ENCODE measurements around the gene GPR39. TPM values are rescaled to one million over a fixed set of nuclear protein-coding genes. Genes with fewer than 3 reads are reported as not detected.

GPR39 gene
- polyA plus RNA-seq, 4 donors, result 3.8 to 12.6 (median 5.3) TPM

DNA sequence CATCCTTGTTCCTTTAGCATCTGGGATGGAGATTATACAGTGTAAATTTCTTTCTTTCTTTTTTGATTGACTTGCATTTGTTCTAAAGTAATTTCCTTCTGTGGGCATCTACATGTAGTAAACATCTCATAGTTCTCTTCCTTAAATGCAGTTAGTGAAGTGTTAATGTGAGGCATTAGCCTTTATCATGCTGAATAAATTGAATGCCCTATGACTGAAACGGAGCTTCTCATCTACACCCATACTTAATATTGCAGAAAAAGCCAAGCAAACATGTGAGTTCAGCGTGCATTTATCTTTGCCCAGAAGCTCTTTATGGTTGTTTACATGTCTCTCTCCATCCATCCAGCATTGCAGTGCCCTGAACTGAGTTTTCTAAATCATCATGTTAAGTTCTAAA lies 195.1 kb downstream of the GPR39 start:
- 55 to 71% (median 68%) methylated on average over 2 of the region's 2 CpGs for WGBS, 3 donors
- no peaks in the 10 kb centered on the region for H3K36me3 ChIP-seq (ENCODE audit: control insufficient read depth in 3 of 3, insufficient read depth in 2 of 3, low read depth in 1 of 3, low read length in 3 of 3)
- FAIRE-seq (no peak), DNase-seq (no peak)
- no peaks in the 10 kb centered on the region for H3K9me3 ChIP-seq (ENCODE audit: control insufficient read depth in 2 of 2, insufficient read depth in 1 of 2, low read depth in 1 of 2, low read length in 1 of 2)
- no peaks in the 10 kb centered on the region for H3K4me1 ChIP-seq (ENCODE audit: control insufficient read depth in 3 of 3, insufficient read depth in 2 of 3, low read depth in 1 of 3, low read length in 2 of 3)
- H3K27me3 ChIP-seq (ENCODE audit: control insufficient read depth in 3 of 3, insufficient read depth in 3 of 3, low read length in 3 of 3), result no peaks in the 10 kb centered on the region
- H3K27ac ChIP-seq (ENCODE audit: low read depth in 1 of 3, low read length in 2 of 3), result no peak overlapping the region
- no peak overlapping the region for H3K4me3 ChIP-seq (ENCODE audit: low read depth in 1 of 3, low read length in 3 of 3)

DNA sequence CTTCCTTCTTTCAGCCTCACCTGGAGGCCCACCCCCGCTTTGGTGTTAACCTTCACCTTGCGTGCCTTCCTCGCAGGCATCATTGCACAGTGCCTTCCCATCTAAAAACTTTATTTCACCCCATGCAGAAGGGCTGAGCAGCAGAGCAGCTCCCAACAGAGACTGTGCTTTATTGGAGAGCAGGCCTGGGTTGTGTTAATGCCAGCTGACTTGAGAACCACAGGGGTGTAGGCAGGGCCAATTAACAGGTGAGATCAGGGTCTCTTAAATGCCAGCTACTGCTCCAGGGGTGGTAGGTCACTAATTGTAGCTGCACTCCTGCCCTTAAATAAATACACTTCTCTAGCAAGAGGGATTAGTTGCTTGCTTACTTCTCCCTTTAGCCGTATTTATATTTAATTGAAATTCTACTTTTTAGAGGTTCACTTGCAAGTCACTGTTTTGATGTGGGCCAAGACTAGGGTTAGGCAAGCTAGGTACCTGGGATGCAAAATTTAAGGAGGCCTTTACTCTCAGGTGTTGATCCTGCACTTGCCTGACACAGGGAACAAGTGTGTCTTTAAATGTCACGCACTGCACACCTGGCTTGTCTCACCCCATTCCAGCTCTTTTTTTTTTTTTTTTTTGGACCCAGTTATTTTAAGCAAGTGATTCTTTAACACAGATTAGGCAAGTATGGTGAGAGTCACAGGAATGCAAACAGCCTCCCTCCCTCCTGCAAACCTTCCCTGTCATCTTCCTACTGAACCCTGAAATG lies 198.9 kb downstream of the GPR39 start:
- 90 to 96% (median 91%) methylated on average over 5 of the region's 5 CpGs for WGBS, 3 donors
- H3K27ac ChIP-seq (ENCODE audit: low read depth in 1 of 3, low read length in 2 of 3), result no peak overlapping the region
- FAIRE-seq, result no peak

DNA sequence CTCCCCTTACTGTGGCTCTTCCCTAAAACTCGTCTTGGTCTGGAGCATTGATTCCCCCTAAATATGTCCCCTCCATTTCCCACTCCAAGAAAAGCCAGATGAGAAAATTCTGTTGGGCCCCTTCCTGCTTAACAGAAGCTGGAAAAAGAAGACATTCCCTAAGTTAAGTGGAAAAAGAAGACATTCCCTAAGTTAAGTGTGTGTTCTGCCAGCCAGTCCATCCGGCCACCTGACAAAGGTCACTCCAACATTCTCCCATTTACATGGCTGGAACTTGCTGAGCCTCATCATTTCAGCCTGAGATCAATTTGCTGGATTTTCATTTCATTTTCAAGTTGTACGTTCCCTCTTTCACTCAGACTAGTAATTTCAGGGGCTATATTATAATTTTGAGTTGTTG lies 201.4 kb downstream of the GPR39 start:
- H3K36me3 ChIP-seq (ENCODE audit: control insufficient read depth in 3 of 3, insufficient read depth in 2 of 3, low read depth in 1 of 3, low read length in 3 of 3), result no peaks in the 10 kb centered on the region
- H3K9me3 ChIP-seq (ENCODE audit: control insufficient read depth in 2 of 2, insufficient read depth in 1 of 2, low read depth in 1 of 2, low read length in 1 of 2), result no peaks in the 10 kb centered on the region
- DNase-seq, result peak in 1 of 2 donors; percentile 25
- no peak overlapping the region for H3K27ac ChIP-seq (ENCODE audit: low read depth in 1 of 3, low read length in 2 of 3)
- no peak for FAIRE-seq
- H3K4me1 ChIP-seq (ENCODE audit: control insufficient read depth in 3 of 3, insufficient read depth in 2 of 3, low read depth in 1 of 3, low read length in 2 of 3), result peaks cover 0 to 3% (median 0%) of the 10 kb centered on the region in 3 donors
- 53 to 71% (median 70%) methylated on average over 3 of the region's 3 CpGs for WGBS, 3 donors
- no peak overlapping the region for H3K4me3 ChIP-seq (ENCODE audit: low read depth in 1 of 3, low read length in 3 of 3)
- no peaks in the 10 kb centered on the region for H3K27me3 ChIP-seq (ENCODE audit: control insufficient read depth in 3 of 3, insufficient read depth in 3 of 3, low read length in 3 of 3)

More for the DNA sequence above, 198.9 kb downstream of the GPR39 start:
- no peaks in the 10 kb centered on the region for H3K9me3 ChIP-seq (ENCODE audit: control insufficient read depth in 2 of 2, insufficient read depth in 1 of 2, low read depth in 1 of 2, low read length in 1 of 2)
- no peaks in the 10 kb centered on the region for H3K36me3 ChIP-seq (ENCODE audit: control insufficient read depth in 3 of 3, insufficient read depth in 2 of 3, low read depth in 1 of 3, low read length in 3 of 3)
- no peak for DNase-seq
- H3K4me3 ChIP-seq (ENCODE audit: low read depth in 1 of 3, low read length in 3 of 3), result no peak overlapping the region
- no peaks in the 10 kb centered on the region for H3K27me3 ChIP-seq (ENCODE audit: control insufficient read depth in 3 of 3, insufficient read depth in 3 of 3, low read length in 3 of 3)
- H3K4me1 ChIP-seq (ENCODE audit: control insufficient read depth in 3 of 3, insufficient read depth in 2 of 3, low read depth in 1 of 3, low read length in 2 of 3), result peaks cover 0 to 3% (median 0%) of the 10 kb centered on the region in 3 donors

DNA sequence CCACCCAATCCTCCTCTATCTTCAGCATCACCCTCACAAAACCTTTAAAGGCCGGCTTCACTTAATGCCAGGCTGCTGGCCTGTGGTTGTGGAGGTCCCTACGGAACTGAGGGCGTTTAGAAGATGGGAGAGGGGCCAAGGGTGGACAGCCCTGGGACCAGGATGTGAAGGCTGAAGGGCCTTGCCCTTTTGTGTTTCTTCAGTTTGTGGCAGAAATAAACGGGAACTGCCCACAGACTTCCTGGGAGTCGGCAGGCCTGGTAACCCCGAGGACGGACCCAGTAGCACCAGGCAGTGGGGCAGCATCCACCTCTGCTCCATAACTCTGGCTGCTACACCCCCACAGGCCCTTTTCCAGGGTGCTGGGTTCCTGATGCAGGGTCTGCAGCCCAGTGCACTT lies 202.1 kb downstream of the GPR39 start:
- Histone ChIP-seq H3K4me1 (ENCODE audit: control insufficient read depth in 3 of 3, insufficient read depth in 2 of 3, low read depth in 1 of 3, low read length in 2 of 3) (peaks cover 0 to 3% (median 0%) of the 10 kb centered on the region in 3 donors), H3K9me3 (ENCODE audit: control insufficient read depth in 2 of 2, insufficient read depth in 1 of 2, low read depth in 1 of 2, low read length in 1 of 2) (no peaks in the 10 kb centered on the region), H3K4me3 (ENCODE audit: low read depth in 1 of 3, low read length in 3 of 3) (no peak overlapping the region), H3K27me3 (ENCODE audit: control insufficient read depth in 3 of 3, insufficient read depth in 3 of 3, low read length in 3 of 3) (no peaks in the 10 kb centered on the region), H3K27ac (ENCODE audit: low read depth in 1 of 3, low read length in 2 of 3) (no peak overlapping the region), H3K36me3 (ENCODE audit: control insufficient read depth in 3 of 3, insufficient read depth in 2 of 3, low read depth in 1 of 3, low read length in 3 of 3) (no peaks in the 10 kb centered on the region)
- DNase-seq, result no peak
- 82 to 86% (median 83%) methylated on average over 7 of the region's 7 CpGs for WGBS, 3 donors
- FAIRE-seq, result no peak

DNA sequence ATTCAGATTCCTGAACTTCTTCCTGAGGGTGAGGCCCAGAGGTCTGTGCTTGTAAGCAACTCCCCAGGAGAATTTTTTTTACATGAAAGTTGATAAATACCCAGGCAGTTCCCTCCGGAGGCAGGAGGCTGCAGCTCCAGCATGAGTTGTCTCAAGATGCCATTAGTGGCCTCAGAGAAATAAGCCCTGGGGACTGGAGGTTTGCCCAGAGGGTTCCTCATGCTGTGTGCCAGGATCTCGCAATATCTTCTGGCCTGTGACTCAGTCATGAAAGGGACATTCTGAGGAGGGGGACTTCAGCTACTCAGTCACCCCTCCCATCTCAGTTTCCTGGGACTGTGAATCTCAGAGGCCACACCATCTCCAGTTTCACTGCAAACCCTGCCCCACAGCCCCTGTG lies 203.5 kb downstream of the GPR39 start:
- Histone ChIP-seq H3K27ac (ENCODE audit: low read depth in 1 of 3, low read length in 2 of 3) (no peak overlapping the region), H3K36me3 (ENCODE audit: control insufficient read depth in 3 of 3, insufficient read depth in 2 of 3, low read depth in 1 of 3, low read length in 3 of 3) (no peaks in the 10 kb centered on the region), H3K4me3 (ENCODE audit: low read depth in 1 of 3, low read length in 3 of 3) (no peak overlapping the region), H3K4me1 (ENCODE audit: control insufficient read depth in 3 of 3, insufficient read depth in 2 of 3, low read depth in 1 of 3, low read length in 2 of 3) (peaks cover 0 to 3% (median 0%) of the 10 kb centered on the region in 3 donors), H3K9me3 (ENCODE audit: control insufficient read depth in 2 of 2, insufficient read depth in 1 of 2, low read depth in 1 of 2, low read length in 1 of 2) (no peaks in the 10 kb centered on the region), H3K27me3 (ENCODE audit: control insufficient read depth in 3 of 3, insufficient read depth in 3 of 3, low read length in 3 of 3) (no peaks in the 10 kb centered on the region)
- DNase-seq, result no peak
- FAIRE-seq, result no peak
- 69 to 76% (median 70%) methylated on average over 2 of the region's 2 CpGs for WGBS, 3 donors

DNA sequence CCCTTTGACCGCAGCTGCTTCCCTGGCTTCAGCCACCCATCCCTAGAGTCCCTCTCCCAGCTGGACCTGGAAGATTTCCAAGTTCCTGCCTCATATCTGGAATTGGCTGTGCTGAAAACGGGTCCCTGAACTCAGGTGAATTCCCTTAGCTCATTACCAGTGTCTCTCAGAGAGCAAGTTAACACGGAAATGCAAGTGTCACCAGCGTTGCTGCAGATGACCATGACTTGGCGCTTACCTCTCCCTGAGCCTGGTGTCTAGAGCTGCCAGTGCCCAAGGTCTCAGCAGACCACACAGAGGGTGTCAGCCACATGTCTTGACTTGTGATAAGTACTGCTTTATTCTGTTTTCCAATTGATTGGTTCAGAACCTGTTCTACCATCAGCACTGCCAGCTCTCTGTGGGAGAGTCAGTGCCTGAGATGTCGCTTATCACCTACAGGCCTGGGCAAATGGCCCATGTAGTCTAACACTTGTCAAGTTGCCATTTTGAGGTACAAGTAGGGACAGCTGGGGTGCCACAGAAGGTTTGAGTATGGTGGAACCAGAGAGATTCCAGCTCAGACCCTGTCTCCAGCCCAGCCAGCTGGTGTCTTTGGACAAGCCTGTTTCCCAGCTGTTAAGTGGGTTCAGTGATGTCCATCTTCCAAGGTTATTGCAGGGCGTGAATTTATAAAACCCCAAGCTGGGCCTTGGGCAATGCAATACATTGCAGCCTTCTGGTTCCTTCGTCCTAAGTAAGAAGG lies 204.7 kb downstream of the GPR39 start:
- FAIRE-seq (no peak), DNase-seq (peak in 1 of 2 donors; percentile 53)
- no peak overlapping the region for H3K27ac ChIP-seq (ENCODE audit: low read depth in 1 of 3, low read length in 2 of 3)

DNA sequence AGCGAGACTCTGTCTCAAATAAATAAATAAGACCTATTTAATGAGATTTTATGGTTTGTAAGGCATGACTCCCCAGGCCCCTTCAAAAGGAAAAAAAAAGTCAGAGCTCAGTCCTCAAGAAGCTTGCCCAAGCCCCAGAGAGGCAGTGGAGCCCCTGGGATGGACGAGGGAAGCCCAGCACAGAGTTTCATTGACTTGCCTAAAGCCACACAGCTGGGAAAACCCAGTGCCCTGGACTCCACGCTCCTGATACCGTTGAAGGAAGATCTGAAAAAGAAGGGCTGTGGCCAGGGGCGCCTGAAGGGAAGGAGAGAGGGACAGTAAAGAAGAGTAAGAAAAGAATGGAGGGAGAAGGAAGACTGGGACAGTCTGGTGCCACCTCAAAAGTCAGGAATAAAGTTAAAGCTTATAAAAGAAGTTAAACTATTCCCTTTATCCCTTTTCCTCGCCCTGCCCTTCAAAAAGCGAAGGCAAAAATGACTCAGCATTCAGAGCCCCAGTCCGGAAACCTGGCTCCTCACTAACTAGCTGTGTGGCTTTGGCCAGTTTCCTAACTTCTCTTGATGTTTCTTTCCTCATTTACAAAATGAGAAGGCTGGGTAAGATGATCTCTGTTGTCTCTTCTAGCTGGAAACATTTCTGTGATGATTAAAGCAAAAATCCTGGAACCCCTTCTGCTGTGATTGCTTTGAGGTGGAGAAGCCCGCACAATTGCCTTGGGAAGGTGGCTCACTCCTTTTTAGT lies 206.7 kb downstream of the GPR39 start:
- Histone ChIP-seq H3K4me1 (ENCODE audit: control insufficient read depth in 3 of 3, insufficient read depth in 2 of 3, low read depth in 1 of 3, low read length in 2 of 3) (peaks cover 0 to 6% (median 0%) of the 10 kb centered on the region in 3 donors), H3K4me3 (ENCODE audit: low read depth in 1 of 3, low read length in 3 of 3) (no peak overlapping the region), H3K36me3 (ENCODE audit: control insufficient read depth in 3 of 3, insufficient read depth in 2 of 3, low read depth in 1 of 3, low read length in 3 of 3) (no peaks in the 10 kb centered on the region), H3K9me3 (ENCODE audit: control insufficient read depth in 2 of 2, insufficient read depth in 1 of 2, low read depth in 1 of 2, low read length in 1 of 2) (no peaks in the 10 kb centered on the region), H3K27me3 (ENCODE audit: control insufficient read depth in 3 of 3, insufficient read depth in 3 of 3, low read length in 3 of 3) (no peaks in the 10 kb centered on the region), H3K27ac (ENCODE audit: low read depth in 1 of 3, low read length in 2 of 3) (no peak overlapping the region)
- WGBS, 3 donors, result 75 to 84% (median 76%) methylated on average over 9 of the region's 9 CpGs
- FAIRE-seq (no peak), DNase-seq (no peak)

More for the DNA sequence above, 204.7 kb downstream of the GPR39 start:
- H3K4me3 ChIP-seq (ENCODE audit: low read depth in 1 of 3, low read length in 3 of 3), result no peak overlapping the region
- no peaks in the 10 kb centered on the region for H3K27me3 ChIP-seq (ENCODE audit: control insufficient read depth in 3 of 3, insufficient read depth in 3 of 3, low read length in 3 of 3)
- H3K9me3 ChIP-seq (ENCODE audit: control insufficient read depth in 2 of 2, insufficient read depth in 1 of 2, low read depth in 1 of 2, low read length in 1 of 2), result no peaks in the 10 kb centered on the region
- WGBS, 3 donors, result 30 to 63% (median 40%) methylated on average over 8 of the region's 8 CpGs
- H3K36me3 ChIP-seq (ENCODE audit: control insufficient read depth in 3 of 3, insufficient read depth in 2 of 3, low read depth in 1 of 3, low read length in 3 of 3), result no peaks in the 10 kb centered on the region
- peaks cover 0 to 3% (median 0%) of the 10 kb centered on the region in 3 donors for H3K4me1 ChIP-seq (ENCODE audit: control insufficient read depth in 3 of 3, insufficient read depth in 2 of 3, low read depth in 1 of 3, low read length in 2 of 3)

DNA sequence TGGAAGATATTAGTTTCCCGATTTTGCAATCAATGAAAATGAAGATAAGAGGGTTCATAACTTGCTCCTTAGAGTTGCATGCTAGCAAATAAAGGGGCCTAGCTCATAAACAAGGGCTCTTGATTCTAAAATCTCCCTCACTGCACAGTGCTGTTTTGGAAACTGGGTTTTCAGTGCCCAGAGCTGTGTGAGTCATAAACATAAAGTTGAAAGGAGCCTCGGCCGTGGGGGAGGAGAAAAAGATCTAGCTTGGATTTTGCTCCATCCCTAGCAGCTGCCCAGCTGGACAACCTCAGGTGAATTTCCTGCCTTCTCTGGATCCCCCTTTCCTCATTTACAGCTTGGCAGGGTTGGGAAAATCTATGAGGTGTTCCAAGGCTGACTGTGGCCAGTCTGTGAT lies 210.9 kb downstream of the GPR39 start:
- Histone ChIP-seq H3K27ac (ENCODE audit: low read depth in 1 of 3, low read length in 2 of 3) (no peak overlapping the region), H3K4me3 (ENCODE audit: low read depth in 1 of 3, low read length in 3 of 3) (no peak overlapping the region), H3K9me3 (ENCODE audit: control insufficient read depth in 2 of 2, insufficient read depth in 1 of 2, low read depth in 1 of 2, low read length in 1 of 2) (no peaks in the 10 kb centered on the region), H3K27me3 (ENCODE audit: control insufficient read depth in 3 of 3, insufficient read depth in 3 of 3, low read length in 3 of 3) (no peaks in the 10 kb centered on the region), H3K4me1 (ENCODE audit: control insufficient read depth in 3 of 3, insufficient read depth in 2 of 3, low read depth in 1 of 3, low read length in 2 of 3) (peaks cover 0 to 20% (median 2%) of the 10 kb centered on the region in 3 donors), H3K36me3 (ENCODE audit: control insufficient read depth in 3 of 3, insufficient read depth in 2 of 3, low read depth in 1 of 3, low read length in 3 of 3) (no peaks in the 10 kb centered on the region)
- FAIRE-seq (no peak), DNase-seq (peak in 1 of 2 donors; percentile 40)
- 27 to 56% (median 27%) methylated on average over 3 of the region's 3 CpGs for WGBS, 3 donors
